Uterus (tissue), 4 donors: ENCODE data around the gene FBXL13. TPM values are rescaled to one million over a fixed set of nuclear protein-coding genes. Genes with fewer than 3 reads are reported as not detected.

Experiments used
- DNase-seq, 2 donors: peaks; one replicate each; pipeline ENCODE4 v3.0.0-alpha.2; 2019 to 2020
- H3K27ac ChIP-seq, 2 donors: fragments of 200-600 bp; sonication (generic); 1 replicate in 1 of 2; 2 replicates in 1 of 2; pipeline ENCODE4 v1.5.1; 2016 to 2018
- H3K27me3 ChIP-seq, 2 donors: fragments of 200-600 bp; sonication (generic); one replicate each; pipeline ENCODE4 v1.5.1; 2018 to 2019; ENCODE audit warnings: control low read depth in 1 of 2
- H3K36me3 ChIP-seq, 2 donors: fragments of 200-600 bp; sonication (generic); one replicate each; pipeline ENCODE4 v1.5.1; 2019; ENCODE audit warnings: control low read depth in 1 of 2
- H3K4me1 ChIP-seq, 2 donors: fragments of 200-600 bp; sonication (generic); one replicate each; pipeline ENCODE4 v1.5.1; 2018 to 2019; ENCODE audit warnings: control low read depth in 1 of 2
- H3K4me3 ChIP-seq, 2 donors: fragments of 200-600 bp; sonication (generic); 1 replicate in 1 of 2; 2 replicates in 1 of 2; pipeline ENCODE4 v1.5.1; 2018 to 2019; ENCODE audit warnings: mild to moderate bottlenecking in 1 of 2
- H3K9me3 ChIP-seq, 2 donors: fragments of 200-600 bp; sonication (generic); one replicate each; pipeline ENCODE4 v1.5.1; 2019; ENCODE audit warnings: control low read depth in 1 of 2
- CTCF ChIP-seq, 4 experiments: fragments of 200-600 bp in 2 of 4; fragments of 450-650 bp in 2 of 4; sonication (generic) in 2 of 4; IDR thresholded peaks; one replicate each; pipeline ENCODE4 v1.5.1; 2016 to 2019; ENCODE audit warnings: antibody characterized with exemption in 4 of 4, mild to moderate bottlenecking in 2 of 4, moderate library complexity in 1 of 4
- POLR2A ChIP-seq, 2 donors: fragments of 450-650 bp; IDR thresholded peaks; one replicate each; pipeline ENCODE4 v1.6.1; 2016; ENCODE audit warnings: antibody characterized with exemption in 2 of 2, mild to moderate bottlenecking in 1 of 2, moderate library complexity in 1 of 2
- intact Hi-C: fragments of 100-400 bp; cut with DNase I; formaldehyde crosslinking; loops from one replicate; pipeline ENCODE4 v1.15.1; 2023; ENCODE audit warnings: low total_unique reads
- total RNA-seq, 4 donors: library from RNA; depleted of rRNA in 3 of 4; stranded (reverse); fragments of >200 nt in 3 of 4; gene quantifications; one replicate each; pipeline versions ENCODE4 v1.1.0 to v1.2.4, GENCODE V29; 2014 to 2023
- donor health status: DM: yes; HTN: yes; CAD: no.

Gene FBXL13
- total RNA-seq, 4 donors from 2014 or later = 1.2 to 12.9 (median 5.5) TPM

GRCh38 chr7:102897211-102897631 is 177.4 kb downstream of the FBXL13 start:
- intact Hi-C loops = no loop called here
- peaks cover 0 to 5% of the 10 kb centered on the region in 2 donors for H3K4me1 ChIP-seq
- no peak for DNase-seq
- TF ChIP-seq CTCF (IDR thresholded peaks at IDR 0.05) = no peak
- TF ChIP-seq POLR2A (IDR thresholded peaks at IDR 0.05) = no peak
- H3K4me3 ChIP-seq = no peak overlapping the region
- H3K9me3 ChIP-seq = no peaks in the 10 kb centered on the region
- no peaks in the 10 kb centered on the region for H3K36me3 ChIP-seq
- no peaks in the 10 kb centered on the region for H3K27me3 ChIP-seq
- peak overlapping the region in 1 of 2 donors; percentile 61 for H3K27ac ChIP-seq

GRCh38 chr7:102896585-102896984 is 178.0 kb downstream of the FBXL13 start:
- intact Hi-C loops = no loop called here
- no peak for TF ChIP-seq CTCF (IDR thresholded peaks at IDR 0.05)
- no peak for TF ChIP-seq POLR2A (IDR thresholded peaks at IDR 0.05)
- H3K4me1 ChIP-seq = peaks cover 0 to 12% of the 10 kb centered on the region in 2 donors
- no peak for DNase-seq
- no peaks in the 10 kb centered on the region for H3K36me3 ChIP-seq
- no peaks in the 10 kb centered on the region for H3K9me3 ChIP-seq
- no peaks in the 10 kb centered on the region for H3K27me3 ChIP-seq
- H3K27ac ChIP-seq = peak overlapping the region in 1 of 2 donors; percentile 61
- no peak overlapping the region for H3K4me3 ChIP-seq

- H3K27ac ChIP-seq = peak overlapping the region; percentile 23 to 61
- H3K9me3 ChIP-seq = no peaks in the 10 kb centered on the region
- DNase-seq = no peak
- no peaks in the 10 kb centered on the region for H3K27me3 ChIP-seq
- H3K4me1 ChIP-seq = peaks cover 0 to 13% of the 10 kb centered on the region in 2 donors
- H3K4me3 ChIP-seq = no peak overlapping the region
- intact Hi-C loops = no loop called here
- no peaks in the 10 kb centered on the region for H3K36me3 ChIP-seq
- TF ChIP-seq CTCF (IDR thresholded peaks at IDR 0.05) (no peak), POLR2A (IDR thresholded peaks at IDR 0.05) (no peak)
These were observed 179.0 kb downstream of the FBXL13 start for GRCh38 chr7:102895602-102896001.

GRCh38 chr7:102892631-102893278 is 181.8 kb downstream of the FBXL13 start:
- no peaks in the 10 kb centered on the region for H3K27me3 ChIP-seq
- no peaks in the 10 kb centered on the region for H3K9me3 ChIP-seq
- H3K4me1 ChIP-seq = peaks cover 0 to 13% of the 10 kb centered on the region in 2 donors
- intact Hi-C loops = no loop called here
- TF ChIP-seq POLR2A (IDR thresholded peaks at IDR 0.05) = no peak
- no peak for TF ChIP-seq CTCF (IDR thresholded peaks at IDR 0.05)
- peak overlapping the region in 1 of 2 donors; percentile 18 for H3K27ac ChIP-seq
- H3K4me3 ChIP-seq = no peak overlapping the region
- no peaks in the 10 kb centered on the region for H3K36me3 ChIP-seq
- no peak for DNase-seq

GRCh38 chr7:102891693-102892261 is 182.8 kb downstream of the FBXL13 start:
- Histone ChIP-seq H3K4me3 (no peak overlapping the region), H3K4me1 (peaks cover 0 to 13% of the 10 kb centered on the region in 2 donors), H3K36me3 (no peaks in the 10 kb centered on the region), H3K9me3 (no peaks in the 10 kb centered on the region), H3K27me3 (no peaks in the 10 kb centered on the region), H3K27ac (peak overlapping the region in 1 of 2 donors; percentile 15)
- peak; percentile 35 to 46 for DNase-seq
- intact Hi-C loops = no loop called here
- no peak for TF ChIP-seq CTCF (IDR thresholded peaks at IDR 0.05)
